GM21381 (cell line): ENCODE measurements around the gene BMPER.

Experiments
- ATAC-seq: cut with Tn5 transposase; IDR thresholded peaks from one replicate; pipeline ENCODE4 v1.9.1; 2021; ENCODE audit warnings: mild to moderate bottlenecking, moderate library complexity; ENCODE audit not compliant: unreplicated experiment

Gene BMPER

GRCh38 chr7:33905389-33906032 lies at the start of gene BMPER:
Gene BMPER (plus strand): TSS chr7:33905539. CDS start chr7:33905614, 75 bp downstream.
- no peak for ATAC-seq

- ATAC-seq, result no peak
Measured at GRCh38 chr7:33861947-33862346, 43.4 kb upstream of the BMPER start.

GRCh38 chr7:33862946-33863814 lies 42.2 kb upstream of the BMPER start:
- no peak for ATAC-seq

- ATAC-seq, result no peak
Measured at GRCh38 chr7:33868166-33868565, 37.2 kb upstream of the BMPER start.

- no peak for ATAC-seq
Measured at GRCh38 chr7:33869176-33869575, 36.2 kb upstream of the BMPER start.

- ATAC-seq, result no peak
Measured at GRCh38 chr7:33870120-33870519, 35.2 kb upstream of the BMPER start.

- no peak for ATAC-seq
Measured at GRCh38 chr7:33872870-33873269, 32.5 kb upstream of the BMPER start.

- ATAC-seq, result no peak
Measured at GRCh38 chr7:33873518-33873917, 31.8 kb upstream of the BMPER start.

GRCh38 chr7:33873981-33874750 lies 31.2 kb upstream of the BMPER start:
- no peak for ATAC-seq

- ATAC-seq, result no peak
Measured at GRCh38 chr7:33874943-33875342, 30.4 kb upstream of the BMPER start.

- no peak for ATAC-seq
Measured at GRCh38 chr7:33876596-33877274, 28.6 kb upstream of the BMPER start.

- no peak for ATAC-seq
Measured at GRCh38 chr7:33880787-33881186, 24.6 kb upstream of the BMPER start.

GRCh38 chr7:33881316-33881715 lies 24.0 kb upstream of the BMPER start:
- ATAC-seq, result no peak

GRCh38 chr7:33882040-33882837 lies 23.1 kb upstream of the BMPER start:
- ATAC-seq, result no peak

- no peak for ATAC-seq
Measured at GRCh38 chr7:33882950-33883670, 22.2 kb upstream of the BMPER start.

GRCh38 chr7:33883671-33883965 lies 21.7 kb upstream of the BMPER start:
- no peak for ATAC-seq

- ATAC-seq, result no peak
Measured at GRCh38 chr7:33885290-33886148, 19.8 kb upstream of the BMPER start.

GRCh38 chr7:33886149-33886623 lies 19.2 kb upstream of the BMPER start:
- no peak for ATAC-seq
